22Rv1 (cell line): ENCODE results near the gene PPIP5K2.

Experiments used
- ZFX ChIP-seq: fragments of 450-650 bp; IDR thresholded peaks from 2 replicates; pipeline ENCODE4 v1.6.1; 2017; ENCODE audit warnings: antibody characterized with exemption, borderline replicate concordance
- TF ChIP-seq, protein P1 (sequence below): fragments of 450-650 bp; IDR thresholded peaks from 2 replicates; pipeline ENCODE4 v1.5.1; 2017; ENCODE audit warnings: mild to moderate bottlenecking

DNA sequence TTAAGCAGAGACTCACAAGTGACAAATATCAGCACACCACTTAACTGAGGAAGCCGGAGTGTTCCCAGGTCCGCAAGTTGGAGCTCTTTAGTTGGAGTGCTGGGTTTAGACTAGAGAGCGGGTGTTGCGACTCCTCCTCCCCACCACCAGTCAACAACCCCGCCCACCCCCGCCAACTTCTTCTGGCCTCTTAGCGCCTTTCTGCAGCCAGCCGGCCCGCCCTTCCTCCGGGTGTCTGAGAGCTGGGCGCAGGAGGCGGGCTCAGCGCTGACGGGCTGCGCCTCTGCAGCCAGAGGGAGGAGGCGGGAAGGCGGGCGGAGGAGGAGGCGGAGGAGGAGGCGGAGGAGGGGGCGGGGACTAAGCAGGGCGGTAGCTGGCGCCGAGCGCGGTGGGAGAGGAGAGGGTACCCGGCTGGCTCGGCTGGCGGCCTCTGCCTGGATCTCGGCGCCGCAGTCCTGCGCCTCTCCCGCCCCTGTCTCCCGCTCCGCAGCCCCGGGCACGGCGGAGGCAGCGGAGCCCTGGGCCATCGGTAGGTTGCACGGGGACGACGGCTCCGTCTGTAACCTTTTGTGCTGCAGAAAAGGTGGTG, 138.4 kb downstream of the PPIP5K2 start, which contains the start of gene MACIR:
- TF ChIP-seq, protein P1, sequence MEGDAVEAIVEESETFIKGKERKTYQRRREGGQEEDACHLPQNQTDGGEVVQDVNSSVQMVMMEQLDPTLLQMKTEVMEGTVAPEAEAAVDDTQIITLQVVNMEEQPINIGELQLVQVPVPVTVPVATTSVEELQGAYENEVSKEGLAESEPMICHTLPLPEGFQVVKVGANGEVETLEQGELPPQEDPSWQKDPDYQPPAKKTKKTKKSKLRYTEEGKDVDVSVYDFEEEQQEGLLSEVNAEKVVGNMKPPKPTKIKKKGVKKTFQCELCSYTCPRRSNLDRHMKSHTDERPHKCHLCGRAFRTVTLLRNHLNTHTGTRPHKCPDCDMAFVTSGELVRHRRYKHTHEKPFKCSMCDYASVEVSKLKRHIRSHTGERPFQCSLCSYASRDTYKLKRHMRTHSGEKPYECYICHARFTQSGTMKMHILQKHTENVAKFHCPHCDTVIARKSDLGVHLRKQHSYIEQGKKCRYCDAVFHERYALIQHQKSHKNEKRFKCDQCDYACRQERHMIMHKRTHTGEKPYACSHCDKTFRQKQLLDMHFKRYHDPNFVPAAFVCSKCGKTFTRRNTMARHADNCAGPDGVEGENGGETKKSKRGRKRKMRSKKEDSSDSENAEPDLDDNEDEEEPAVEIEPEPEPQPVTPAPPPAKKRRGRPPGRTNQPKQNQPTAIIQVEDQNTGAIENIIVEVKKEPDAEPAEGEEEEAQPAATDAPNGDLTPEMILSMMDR = peak; percentile 13; the same call in 1 of the 2 replicates
- no peak for TF ChIP-seq ZFX
